MM.1S (cell line): ENCODE data around the gene PSMD1.

Source experiments
- CTCF ChIP-seq: fragments of 300-600 bp; sonication (generic); IDR thresholded peaks from 2 replicates; pipeline ENCODE4 v1.5.1; 2016; ENCODE audit warnings: antibody characterized with exemption, low read length, mixed read lengths
- EZH2 ChIP-seq: fragments of 300-600 bp; sonication (generic); optimal IDR thresholded peaks from 2 replicates; pipeline ENCODE3; 2017; ENCODE audit warnings: low read depth, mild to moderate bottlenecking, antibody characterized with exemption, low read length, mixed read lengths
- EZH2phosphoT487 ChIP-seq: fragments of 300-600 bp; sonication (generic); IDR thresholded peaks from 2 replicates; pipeline ENCODE4 v1.6.1; 2018; ENCODE audit warnings: antibody characterized with exemption, low read length

GRCh38 chr2:231211486-231211885 is 154.8 kb downstream of the PSMD1 start:
- TF ChIP-seq EZH2 (no peak), CTCF (no peak), EZH2phosphoT487 (no peak)
